Rectal smooth muscle tissue (tissue), 1 donor: Measurements from ENCODE around the gene S100A4.
"Not testable (repeated sequence)": the region's sequence is repeated elsewhere in the genome, so short reads cannot be mapped to it uniquely, and the experiment has no call there.

Experiments used
- H3K27ac ChIP-seq: one replicate; pipeline ENCODE4 v1.7.0; 2013; ENCODE audit warnings: low read depth, low read length, inconsistent platforms
- H3K27me3 ChIP-seq: one replicate; pipeline ENCODE4 v1.7.0; 2013; ENCODE audit warnings: low read length; ENCODE audit not compliant: control insufficient read depth, insufficient read depth
- H3K36me3 ChIP-seq: one replicate; pipeline ENCODE4 v1.7.0; 2013; ENCODE audit warnings: low read length; ENCODE audit not compliant: control insufficient read depth, insufficient read depth
- H3K4me1 ChIP-seq: one replicate; pipeline ENCODE4 v1.7.0; 2013; ENCODE audit warnings: low read length; ENCODE audit not compliant: control insufficient read depth, insufficient read depth
- H3K4me3 ChIP-seq: one replicate; pipeline ENCODE4 v1.7.0; 2013; ENCODE audit warnings: low read length
- H3K9ac ChIP-seq: one replicate; pipeline ENCODE4 v1.7.0; 2013; ENCODE audit warnings: low read length

S100A4 gene

DNA sequence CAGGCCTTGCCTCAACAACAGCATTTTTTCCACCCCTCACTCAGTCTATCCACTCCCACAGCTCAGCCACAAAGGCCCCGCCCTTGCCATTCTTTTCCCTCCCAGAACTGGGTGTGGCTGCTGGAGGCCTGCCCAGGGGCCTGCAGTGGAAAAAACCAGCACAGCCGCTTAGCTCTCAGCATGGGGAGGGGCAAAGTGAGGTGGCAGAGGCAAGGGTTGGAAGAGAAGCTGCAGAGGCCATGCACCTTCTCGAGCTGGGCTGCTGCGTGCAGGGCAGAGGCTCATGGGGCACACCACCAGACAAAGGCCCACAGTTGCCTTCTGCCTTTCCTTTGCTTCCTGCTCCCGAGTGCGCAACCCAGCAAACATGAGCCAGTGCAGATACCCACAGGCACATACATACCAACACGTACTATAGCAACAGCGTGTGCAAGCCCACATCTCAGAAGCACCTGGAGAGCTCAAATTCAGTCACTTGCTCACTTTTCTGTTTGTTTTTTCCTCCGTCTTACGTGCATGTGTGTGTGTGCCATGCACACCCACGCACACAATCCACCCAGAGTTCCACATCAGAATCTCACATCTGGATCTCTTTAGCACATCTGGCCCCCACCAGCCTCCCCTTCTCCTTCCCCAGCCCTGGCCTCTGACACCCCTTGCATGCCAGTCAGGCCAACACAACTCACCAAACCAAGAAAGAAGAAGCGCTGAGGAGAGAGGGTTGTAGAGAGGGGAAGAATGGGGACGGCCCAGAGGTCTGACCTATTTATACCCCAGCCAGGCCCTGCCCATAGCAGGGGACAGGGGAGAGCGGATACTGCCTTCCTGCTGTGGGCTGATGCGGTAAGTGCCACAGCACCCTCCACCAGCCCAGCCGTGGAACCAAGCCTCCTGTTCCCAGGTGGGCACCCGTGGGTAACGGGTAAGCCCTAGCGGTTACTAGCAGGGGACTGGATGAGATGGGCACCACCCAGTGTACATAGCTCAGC, at the start of gene S100A4:
Gene S100A4, minus strand, starts transcription at position 740 of the 989 bp plus-strand sequence. CDS start 1,012 bp downstream, outside the sequence.
- Histone ChIP-seq H3K36me3 (peaks cover 7% of the 10 kb centered on the region), H3K9ac (peak within 1 kb of the TSS; percentile 47), H3K27ac (peak within 1 kb of the TSS; percentile 83), H3K4me3 (peak within 1 kb of the TSS; percentile 62), H3K4me1 (peaks cover 50% of the 10 kb centered on the region), H3K27me3 (no peaks in the 10 kb centered on the region)

DNA sequence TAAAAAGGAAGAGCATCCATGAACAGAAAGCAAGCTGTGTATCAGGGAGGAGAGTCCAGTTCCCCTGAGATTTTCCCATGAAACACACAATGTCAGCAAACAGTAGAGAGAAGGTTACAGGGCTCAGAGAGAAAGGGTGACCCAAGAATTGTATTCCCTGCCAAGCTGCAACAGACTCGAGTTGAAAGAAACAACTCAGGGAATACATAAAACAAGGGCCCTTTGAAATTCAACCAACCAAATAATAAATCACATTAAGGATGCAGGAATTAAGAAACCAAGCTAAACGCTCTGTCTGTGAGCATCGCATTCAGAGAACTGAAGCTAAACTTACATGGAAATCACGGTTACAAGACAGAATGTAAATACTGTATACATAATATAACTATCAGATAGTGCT, 47.1 kb upstream of the S100A4 start:
- H3K4me1 ChIP-seq: no peaks in the 10 kb centered on the region
- no peaks in the 10 kb centered on the region for H3K36me3 ChIP-seq
- no peak overlapping the region for H3K9ac ChIP-seq
- H3K4me3 ChIP-seq: no peak overlapping the region
- H3K27ac ChIP-seq: no peak overlapping the region
- no peaks in the 10 kb centered on the region for H3K27me3 ChIP-seq

DNA sequence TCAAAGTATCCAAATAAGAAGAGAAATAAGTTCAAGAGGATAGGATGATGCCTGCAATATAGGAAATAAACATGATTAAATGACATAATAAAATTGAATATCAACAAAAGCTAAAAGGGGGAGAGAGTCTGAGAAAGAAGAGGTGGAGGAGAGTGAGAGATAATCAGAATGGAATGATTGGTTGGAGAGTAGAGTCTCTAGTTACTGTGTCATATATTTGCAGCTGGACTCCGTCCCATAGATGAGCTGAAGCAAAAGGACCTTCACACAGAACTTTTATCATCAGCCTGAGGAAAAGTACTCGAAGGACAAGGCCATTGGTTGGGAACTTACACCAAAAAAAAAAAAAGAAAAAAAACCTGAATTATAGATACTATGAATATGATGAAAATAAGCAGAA, 42.9 kb upstream of the S100A4 start:
- Histone ChIP-seq H3K36me3 (no peaks in the 10 kb centered on the region), H3K4me3 (no peak overlapping the region), H3K27me3 (no peaks in the 10 kb centered on the region), H3K9ac (no peak overlapping the region), H3K4me1 (no peaks in the 10 kb centered on the region), H3K27ac (no peak overlapping the region)

DNA sequence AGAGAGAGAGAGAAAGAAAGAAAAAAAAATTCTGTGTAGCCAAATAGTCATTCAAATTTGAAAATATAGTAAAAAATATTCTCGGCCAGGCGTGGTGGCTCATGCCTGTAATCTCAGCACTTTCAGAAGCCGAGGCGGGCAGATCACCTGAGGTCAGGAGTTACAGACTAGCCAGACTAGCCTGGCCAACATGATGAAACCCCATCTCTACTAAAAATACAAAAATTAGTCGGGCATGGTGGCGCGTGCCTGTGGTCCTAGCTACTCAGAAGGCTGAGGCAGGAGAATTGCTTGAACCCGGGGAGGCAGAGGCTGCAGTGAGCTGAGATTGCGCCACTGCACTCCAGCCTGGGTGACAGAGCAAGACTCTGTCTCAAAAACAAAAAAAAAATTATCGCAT, 42.4 kb upstream of the S100A4 start:
- H3K36me3 ChIP-seq, H3K27ac ChIP-seq, H3K4me3 ChIP-seq, H3K9ac ChIP-seq, H3K4me1 ChIP-seq, H3K27me3 ChIP-seq: not testable (repeated sequence)

DNA sequence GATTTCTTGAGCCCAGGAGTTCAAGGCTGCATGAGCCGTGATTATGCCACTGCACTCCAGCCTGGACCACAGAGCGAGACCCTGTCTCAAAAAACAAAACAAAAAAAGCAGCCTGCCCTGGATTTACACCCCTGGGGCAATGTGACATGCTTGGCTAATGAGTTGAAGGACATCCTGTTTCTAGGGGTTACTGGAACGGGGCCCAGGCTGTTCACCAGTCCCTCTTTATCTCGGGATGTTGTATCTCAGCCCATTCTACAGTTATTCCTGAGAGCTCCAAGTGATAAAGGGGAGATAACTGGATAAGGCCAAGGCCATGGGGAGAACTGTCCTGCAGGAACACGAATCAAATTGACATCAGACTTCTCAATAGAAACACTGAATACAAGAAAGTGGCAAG, 41.7 kb upstream of the S100A4 start:
- H3K27ac ChIP-seq: no peak overlapping the region
- H3K27me3 ChIP-seq: no peaks in the 10 kb centered on the region
- H3K9ac ChIP-seq: no peak overlapping the region
- H3K4me1 ChIP-seq: no peaks in the 10 kb centered on the region
- H3K36me3 ChIP-seq: no peaks in the 10 kb centered on the region
- no peak overlapping the region for H3K4me3 ChIP-seq

DNA sequence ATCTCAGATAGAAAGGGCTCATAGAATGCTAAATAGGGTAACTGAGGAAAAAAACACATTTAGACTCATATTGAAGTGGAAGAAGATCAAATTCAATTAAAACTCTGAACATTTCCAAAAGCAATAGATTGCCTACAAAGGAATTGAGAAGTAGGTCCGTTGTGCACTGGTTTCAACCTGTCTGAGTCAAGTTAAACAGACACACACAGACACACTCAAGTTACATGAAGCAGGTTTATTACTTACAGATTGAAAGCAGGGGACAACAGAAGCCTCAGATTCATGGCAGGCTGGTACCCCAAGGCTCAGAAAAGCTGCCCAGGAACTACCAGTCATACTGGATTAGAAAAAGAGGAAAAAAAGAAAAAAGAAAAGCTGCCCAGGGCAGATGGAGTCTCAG, 40.7 kb upstream of the S100A4 start:
- no peaks in the 10 kb centered on the region for H3K36me3 ChIP-seq
- no peaks in the 10 kb centered on the region for H3K4me1 ChIP-seq
- H3K27me3 ChIP-seq: no peaks in the 10 kb centered on the region
- H3K9ac ChIP-seq: no peak overlapping the region
- H3K4me3 ChIP-seq: no peak overlapping the region
- H3K27ac ChIP-seq: no peak overlapping the region

DNA sequence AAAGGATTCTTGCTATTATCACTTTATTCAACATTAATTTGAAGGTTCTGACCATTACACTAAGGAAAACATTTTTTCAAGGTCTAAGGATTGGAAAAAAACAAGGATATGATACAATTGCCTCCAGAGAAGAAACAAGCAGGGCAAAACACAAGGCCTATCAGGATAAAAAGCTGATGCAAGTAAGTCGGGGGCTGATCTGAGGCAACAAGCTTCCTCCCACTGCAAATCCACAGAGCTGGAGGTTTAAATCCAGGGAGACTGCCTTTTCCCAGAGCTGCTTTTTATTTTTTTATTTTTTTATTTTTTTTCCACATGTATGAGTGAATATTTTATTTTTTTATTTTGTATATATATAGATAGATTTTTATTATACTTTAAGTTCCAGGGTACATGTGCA, 39.4 kb upstream of the S100A4 start:
- no peak overlapping the region for H3K4me3 ChIP-seq
- no peak overlapping the region for H3K27ac ChIP-seq
- no peaks in the 10 kb centered on the region for H3K27me3 ChIP-seq

DNA sequence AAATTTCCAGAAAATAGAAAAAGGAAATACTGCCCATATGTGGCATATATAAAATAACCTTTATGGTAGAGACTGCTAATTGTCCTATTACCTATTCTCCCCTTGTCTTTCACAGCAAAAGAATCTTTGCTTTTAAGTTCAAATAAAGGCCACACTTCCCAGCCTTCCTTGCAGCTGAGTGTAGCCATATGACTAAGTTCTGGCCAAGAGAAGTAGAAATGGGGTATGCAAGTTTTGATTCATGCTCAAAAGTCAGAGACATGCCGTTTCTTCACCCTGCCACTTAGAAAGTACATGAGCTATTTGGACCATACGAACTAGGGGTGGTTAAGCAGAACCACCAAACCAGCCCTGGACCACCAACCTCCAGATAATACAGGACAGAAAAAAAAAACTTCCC, 38.4 kb upstream of the S100A4 start:
- Histone ChIP-seq H3K9ac (no peak overlapping the region), H3K27ac (no peak overlapping the region), H3K4me3 (no peak overlapping the region)

More for the DNA sequence above, 39.4 kb upstream of the S100A4 start:
- no peaks in the 10 kb centered on the region for H3K36me3 ChIP-seq
- H3K9ac ChIP-seq: no peak overlapping the region
- no peaks in the 10 kb centered on the region for H3K4me1 ChIP-seq

DNA sequence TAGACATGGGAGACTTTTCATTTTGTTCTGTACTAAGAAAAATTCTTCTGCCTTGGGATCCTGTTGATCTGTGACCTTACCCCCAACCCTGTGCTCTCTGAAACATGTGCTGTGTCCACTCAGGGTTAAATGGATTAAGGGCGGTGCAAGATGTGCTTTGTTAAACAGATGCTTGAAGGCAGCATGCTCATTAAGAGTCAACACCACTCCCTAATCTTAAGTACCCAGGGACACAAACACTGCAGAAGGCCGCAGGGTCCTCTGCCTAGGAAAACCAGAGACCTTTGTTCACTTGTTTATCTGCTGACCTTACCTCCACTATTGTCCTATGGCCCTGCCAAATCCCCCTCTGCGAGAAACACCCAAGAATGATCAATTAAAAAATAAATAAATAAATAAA, 37.9 kb upstream of the S100A4 start:
- not testable (repeated sequence) for H3K36me3 ChIP-seq, H3K27ac ChIP-seq

More for the DNA sequence above, 38.4 kb upstream of the S100A4 start:
- Histone ChIP-seq H3K36me3 (no peaks in the 10 kb centered on the region), H3K27me3 (no peaks in the 10 kb centered on the region), H3K4me1 (no peaks in the 10 kb centered on the region)

DNA sequence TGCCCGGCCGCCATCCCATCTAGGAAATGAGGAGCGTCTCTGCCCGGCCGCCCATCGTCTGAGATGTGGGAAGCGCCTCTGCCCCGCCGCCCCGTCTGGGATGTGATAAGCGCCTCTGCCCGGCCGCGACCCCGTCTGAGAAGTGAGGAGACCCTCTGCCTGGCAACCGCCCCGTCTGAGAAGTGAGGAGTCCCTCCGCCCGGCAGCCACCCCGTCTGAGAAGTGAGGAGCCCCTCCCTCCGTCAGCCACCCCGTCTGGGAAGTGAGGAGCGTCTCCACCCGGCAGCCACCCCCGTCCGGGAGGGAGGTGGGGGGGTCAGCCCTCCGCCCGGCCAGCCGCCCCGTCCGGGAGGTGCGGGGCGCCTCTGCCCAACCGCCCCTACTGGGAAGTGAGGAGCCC, 37.2 kb upstream of the S100A4 start:
- H3K27ac ChIP-seq, H3K9ac ChIP-seq: not testable (repeated sequence)

More for the DNA sequence above, 37.9 kb upstream of the S100A4 start:
- not testable (repeated sequence) for H3K9ac ChIP-seq, H3K4me3 ChIP-seq, H3K27me3 ChIP-seq, H3K4me1 ChIP-seq

DNA sequence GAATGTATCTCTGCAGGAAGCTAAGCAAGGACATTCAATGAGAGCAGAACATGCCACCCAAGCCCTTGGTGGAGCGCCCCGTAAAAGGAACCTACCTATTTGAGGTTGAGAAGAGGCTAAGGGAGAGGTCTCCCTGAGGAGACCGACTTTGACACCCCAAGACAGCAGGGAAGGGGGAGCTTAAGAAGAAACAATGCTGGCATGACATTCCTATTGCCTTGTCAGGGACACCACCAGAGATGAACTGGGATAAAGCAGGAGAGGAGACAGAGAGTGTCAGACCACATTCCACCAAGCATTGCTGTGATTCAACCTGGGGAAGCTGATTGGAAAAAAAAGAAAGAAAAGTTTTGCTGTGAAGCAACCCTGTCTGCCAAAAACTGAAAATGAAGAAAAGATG, 33.3 kb upstream of the S100A4 start:
- no peaks in the 10 kb centered on the region for H3K36me3 ChIP-seq

More for the DNA sequence above, 37.2 kb upstream of the S100A4 start:
- not testable (repeated sequence) for H3K36me3 ChIP-seq, H3K4me1 ChIP-seq, H3K4me3 ChIP-seq, H3K27me3 ChIP-seq

DNA sequence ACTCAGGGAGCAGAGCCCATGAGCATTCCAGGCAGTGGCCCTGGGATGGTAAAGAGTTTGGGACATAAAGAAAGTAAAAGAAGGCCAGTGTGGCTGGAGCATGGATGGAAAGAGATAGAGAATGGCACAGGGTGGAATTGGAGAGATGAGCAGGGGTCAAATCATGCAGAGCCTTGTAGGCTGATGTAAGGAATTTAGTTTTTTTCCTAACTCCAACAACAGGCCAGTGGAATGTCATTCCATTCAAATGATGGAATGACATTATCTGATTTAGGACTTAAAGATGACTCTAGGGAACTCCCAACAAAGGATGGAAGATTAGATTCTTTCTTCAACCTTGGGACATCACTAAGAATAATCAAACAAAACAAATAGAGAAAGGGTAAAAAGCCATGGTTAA, 32.9 kb upstream of the S100A4 start:
- Histone ChIP-seq H3K36me3 (no peaks in the 10 kb centered on the region), H3K4me3 (no peak overlapping the region), H3K27me3 (no peaks in the 10 kb centered on the region), H3K27ac (no peak overlapping the region), H3K4me1 (no peaks in the 10 kb centered on the region), H3K9ac (no peak overlapping the region)

More for the DNA sequence above, 33.3 kb upstream of the S100A4 start:
- no peak overlapping the region for H3K27ac ChIP-seq
- H3K4me3 ChIP-seq: no peak overlapping the region
- H3K4me1 ChIP-seq: no peaks in the 10 kb centered on the region
- no peak overlapping the region for H3K9ac ChIP-seq
- H3K27me3 ChIP-seq: no peaks in the 10 kb centered on the region

DNA sequence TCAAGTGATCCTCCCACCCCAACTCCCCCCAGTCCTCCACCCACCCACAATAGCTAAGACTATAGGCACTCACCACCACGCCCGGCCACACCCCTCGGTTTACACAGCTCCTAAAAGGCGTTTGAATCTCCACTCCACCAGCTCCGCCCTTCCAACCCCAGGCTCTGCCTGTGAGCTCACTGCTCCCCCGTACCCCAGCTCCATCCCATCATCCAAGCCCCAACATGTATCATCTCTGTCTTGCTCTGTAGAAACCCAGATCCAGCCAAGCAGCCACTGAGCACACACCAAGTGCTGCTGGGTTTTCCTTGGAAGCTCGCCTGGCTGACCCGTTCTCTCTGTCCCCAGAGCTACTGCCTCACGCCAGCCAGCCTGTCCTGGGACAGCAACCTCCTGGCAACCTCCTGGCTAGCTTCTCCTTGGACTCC, 32.0 kb upstream of the S100A4 start:
- no peaks in the 10 kb centered on the region for H3K27me3 ChIP-seq
- no peak overlapping the region for H3K9ac ChIP-seq
- no peak overlapping the region for H3K27ac ChIP-seq
- H3K4me3 ChIP-seq: no peak overlapping the region
- H3K4me1 ChIP-seq: no peaks in the 10 kb centered on the region
- H3K36me3 ChIP-seq: no peaks in the 10 kb centered on the region
